Measurements from ENCODE around the gene CIAO2B.
A peak's percentile ranks its signal among the peaks of the same experiment; 100 is the strongest.

CIAO2B gene

DNA sequence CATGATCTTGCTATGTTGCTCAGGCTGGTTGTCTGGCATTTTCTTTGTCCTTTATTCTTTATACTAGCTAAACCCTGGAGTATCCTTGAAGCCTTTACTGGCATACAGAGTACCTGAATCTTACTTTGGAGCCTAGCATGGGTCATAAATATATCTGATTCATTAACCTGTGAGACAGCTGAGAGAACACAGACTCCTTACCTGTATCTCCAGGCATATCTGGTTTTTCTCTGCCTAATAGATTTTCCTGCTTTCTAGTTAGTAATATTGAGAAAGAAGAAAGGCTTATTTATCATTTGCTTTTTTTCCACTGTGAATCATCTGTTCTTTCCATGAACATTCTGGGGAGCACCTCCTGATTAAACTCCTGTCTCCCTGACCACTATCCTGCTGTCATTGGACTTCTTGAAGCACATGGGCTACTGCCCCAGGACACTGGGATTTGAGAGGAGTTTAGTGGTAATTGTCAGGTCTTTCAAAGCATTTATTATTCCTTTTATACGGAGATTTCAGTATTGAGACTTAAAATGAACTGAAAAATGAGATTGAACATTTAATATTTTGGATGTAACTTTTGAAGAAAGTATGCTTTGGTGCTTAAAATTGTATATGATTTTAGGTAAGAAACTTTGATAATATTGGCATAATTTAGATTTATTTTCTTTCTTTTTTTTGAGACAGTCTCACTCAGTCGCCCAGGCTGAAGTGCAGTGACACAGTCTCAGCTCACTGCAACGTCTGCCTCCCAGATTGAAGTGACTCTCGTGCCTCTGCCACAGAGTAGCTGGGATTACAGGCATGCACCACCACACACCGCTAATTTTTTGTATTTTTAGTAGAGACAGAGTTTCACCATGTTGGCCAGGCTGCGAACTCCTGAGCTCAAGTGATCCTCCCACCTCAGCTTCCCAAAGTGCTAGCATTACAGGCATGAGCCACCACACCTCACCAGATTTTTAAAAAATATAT is 45.3 kb downstream of the CIAO2B start:
- H3K27ac Mint-ChIP-seq = peak overlapping the region; percentile 75
- H3K36me3 Mint-ChIP-seq (ENCODE audit: low read depth) = peaks cover 78% of the 10 kb centered on the region
- peaks cover 57% of the 10 kb centered on the region for H3K4me1 Mint-ChIP-seq (ENCODE audit: low read depth)
- no peaks in the 10 kb centered on the region for H3K27me3 Mint-ChIP-seq
- DNase-seq = no peak
- no peaks in the 10 kb centered on the region for H3K9me3 Mint-ChIP-seq
- no peak overlapping the region for H3K4me3 Mint-ChIP-seq

DNA sequence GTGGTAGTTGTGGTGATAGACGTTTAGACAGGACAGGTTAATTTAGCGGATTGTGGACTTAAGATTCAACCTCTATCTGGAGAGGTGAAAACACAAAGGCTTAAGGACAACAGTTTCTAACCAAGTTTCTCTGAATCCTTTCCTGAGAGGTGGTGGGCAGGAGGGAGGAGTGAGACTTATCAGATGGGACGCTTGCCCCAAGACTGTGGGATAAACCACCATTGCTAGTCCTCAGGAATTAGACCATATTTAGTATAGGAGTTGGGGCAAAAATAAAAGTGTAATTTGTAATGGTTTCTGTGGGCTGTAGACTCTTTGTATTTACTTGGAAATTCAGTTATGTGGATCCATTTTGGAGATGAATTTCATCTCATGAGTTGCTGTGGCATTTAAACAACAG is 47.3 kb downstream of the CIAO2B start:
- DNase-seq = no peak
- Mint-ChIP-seq H3K4me1 (ENCODE audit: low read depth) (peaks cover 59% of the 10 kb centered on the region), H3K36me3 (ENCODE audit: low read depth) (peaks cover 82% of the 10 kb centered on the region), H3K27ac (no peak overlapping the region), H3K9me3 (no peaks in the 10 kb centered on the region), H3K27me3 (no peaks in the 10 kb centered on the region), H3K4me3 (no peak overlapping the region)

DNA sequence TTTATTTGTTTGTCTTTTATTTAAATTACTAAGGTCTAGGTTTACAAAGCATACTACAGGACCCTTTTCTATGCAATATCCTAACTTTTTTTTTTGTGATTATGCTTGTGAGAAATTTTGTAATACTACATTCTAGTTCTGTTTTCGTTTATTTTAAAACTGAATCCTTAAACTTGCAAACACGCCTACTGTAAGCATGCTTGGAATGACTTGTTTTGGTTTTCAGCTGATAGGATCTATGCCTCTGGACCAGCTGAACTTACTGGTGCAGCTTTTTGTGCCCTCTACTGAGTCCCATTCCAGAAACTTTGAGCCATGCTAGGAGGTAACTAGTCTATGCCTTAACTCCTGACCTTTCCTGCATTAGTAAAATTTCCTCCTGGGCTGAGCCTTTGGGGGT is 47.9 kb downstream of the CIAO2B start:
- Mint-ChIP-seq H3K9me3 (no peaks in the 10 kb centered on the region), H3K27ac (no peak overlapping the region), H3K27me3 (no peaks in the 10 kb centered on the region), H3K36me3 (ENCODE audit: low read depth) (peaks cover 81% of the 10 kb centered on the region), H3K4me1 (ENCODE audit: low read depth) (peaks cover 65% of the 10 kb centered on the region), H3K4me3 (no peak overlapping the region)
- no peak for DNase-seq

DNA sequence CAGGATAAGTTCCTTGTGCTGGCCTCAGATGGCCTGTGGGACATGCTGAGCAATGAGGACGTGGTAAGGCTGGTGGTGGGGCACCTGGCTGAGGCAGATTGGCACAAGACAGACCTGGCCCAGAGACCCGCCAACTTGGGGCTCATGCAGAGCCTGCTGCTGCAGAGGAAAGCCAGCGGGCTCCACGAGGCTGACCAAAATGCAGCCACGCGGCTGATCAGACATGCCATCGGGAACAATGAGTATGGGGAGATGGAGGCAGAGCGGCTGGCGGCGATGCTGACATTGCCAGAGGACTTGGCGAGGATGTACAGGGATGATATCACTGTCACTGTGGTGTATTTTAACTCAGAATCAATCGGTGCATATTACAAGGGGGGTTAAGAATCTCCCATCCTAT is 48.7 kb downstream of the CIAO2B start:
- Mint-ChIP-seq H3K27ac (no peak overlapping the region), H3K4me3 (no peak overlapping the region), H3K9me3 (no peaks in the 10 kb centered on the region), H3K27me3 (no peaks in the 10 kb centered on the region), H3K36me3 (ENCODE audit: low read depth) (peaks cover 75% of the 10 kb centered on the region), H3K4me1 (ENCODE audit: low read depth) (peaks cover 65% of the 10 kb centered on the region)
- DNase-seq = no peak

DNA sequence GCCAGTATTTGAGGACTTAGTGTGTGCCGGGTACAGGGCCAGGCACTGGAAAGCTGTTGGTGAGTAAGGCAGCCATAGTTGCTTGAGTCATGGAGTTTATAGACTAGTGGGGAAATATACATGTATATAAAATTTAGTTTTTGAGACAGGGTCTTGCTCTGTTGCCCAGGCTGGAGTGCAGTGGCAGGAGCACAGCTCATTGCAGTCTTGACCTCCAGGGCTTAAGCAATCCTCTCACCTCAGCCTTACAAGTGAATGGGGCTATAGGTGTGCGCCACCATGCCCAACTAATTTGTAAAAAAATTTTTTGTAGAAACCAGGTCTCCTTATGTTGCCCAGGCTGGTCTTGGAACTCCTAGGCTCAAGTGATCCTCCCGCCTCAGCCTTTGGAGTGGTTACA is 51.5 kb downstream of the CIAO2B start:
- H3K27ac Mint-ChIP-seq = no peak overlapping the region
- H3K36me3 Mint-ChIP-seq (ENCODE audit: low read depth) = peaks cover 59% of the 10 kb centered on the region
- no peaks in the 10 kb centered on the region for H3K27me3 Mint-ChIP-seq
- DNase-seq = no peak
- H3K4me3 Mint-ChIP-seq = peak overlapping the region; percentile 99
- peaks cover 75% of the 10 kb centered on the region for H3K4me1 Mint-ChIP-seq (ENCODE audit: low read depth)
- no peaks in the 10 kb centered on the region for H3K9me3 Mint-ChIP-seq
